Neural cell (in vitro differentiated cells): ENCODE measurements around the gene PTCH1. TPM values are rescaled to one million over a fixed set of nuclear protein-coding genes. Genes with fewer than 3 reads are reported as not detected.

Experiments used
- H2AFZ ChIP-seq: fragments of 200-600, 300-800 bp; sonication (generic), shearing (Covaris generic); 2 replicates; pipeline ENCODE4 v1.6.0; 2014; ENCODE audit warnings: low read depth, mild to moderate bottlenecking, antibody characterized with exemption, low read length, moderate library complexity
- H3F3A ChIP-seq: fragments of 200-600 bp; shearing (Covaris generic); 2 replicates; pipeline ENCODE4 v1.6.1; 2016; ENCODE audit warnings: mild to moderate bottlenecking, moderate library complexity, mixed read lengths, antibody characterized with exemption, low read length; ENCODE audit not compliant: insufficient read depth, poor library complexity, severe bottlenecking
- H3K27ac ChIP-seq: fragments of 200-600, 300-800 bp; sonication (generic), shearing (Covaris generic); 2 replicates; pipeline ENCODE4 v1.5.1; 2014; ENCODE audit warnings: mild to moderate bottlenecking, low read length, moderate library complexity
- H3K27me3 ChIP-seq: fragments of 300-800, 200-600 bp; sonication (generic), shearing (Covaris generic); 2 replicates; pipeline ENCODE4 v1.6.0; 2014; ENCODE audit warnings: mild to moderate bottlenecking, low read depth, low read length, moderate library complexity; ENCODE audit not compliant: insufficient read depth
- H3K36me3 ChIP-seq: fragments of 300-800, 200-600 bp; sonication (generic), shearing (Covaris generic); 2 replicates; pipeline ENCODE4 v1.5.1; 2014; ENCODE audit warnings: mild to moderate bottlenecking, antibody characterized with exemption, low read length, moderate library complexity; ENCODE audit not compliant: insufficient read depth
- H3K4me2 ChIP-seq: fragments of 300-800, 200-600 bp; sonication (generic), shearing (Covaris generic); 2 replicates; pipeline ENCODE4 v1.6.0; 2014; ENCODE audit warnings: mild to moderate bottlenecking, low read length
- H3K4me3 ChIP-seq: fragments of 300-800, 200-600 bp; sonication (generic), shearing (Covaris generic); 2 replicates; pipeline ENCODE4 v1.5.1; 2014; ENCODE audit warnings: mild to moderate bottlenecking, low read length, moderate library complexity
- H3K79me2 ChIP-seq: fragments of 200-600 bp; shearing (Covaris generic); replicated peaks from 2 replicates; pipeline ENCODE4 v1.6.0; 2014; ENCODE audit warnings: mild to moderate bottlenecking, low read length, moderate library complexity; ENCODE audit not compliant: insufficient read depth
- H3K9ac ChIP-seq: fragments of 300-800, 200-600 bp; sonication (generic), shearing (Covaris generic); 2 replicates; pipeline ENCODE4 v1.6.1; 2016; ENCODE audit warnings: mild to moderate bottlenecking, low read length, mixed read lengths
- H3K9me2 ChIP-seq: fragments of 200-600 bp; shearing (Covaris generic); 2 replicates; pipeline ENCODE4 v1.6.1; 2016; ENCODE audit warnings: mild to moderate bottlenecking, low read length, mixed read lengths; ENCODE audit not compliant: insufficient read depth
- H3K9me3 ChIP-seq: fragments of 200-600, 300-800 bp; sonication (generic), shearing (Covaris generic); 2 replicates; pipeline ENCODE4 v1.6.1; 2016; ENCODE audit warnings: mild to moderate bottlenecking, mixed run types, low read length, moderate library complexity, mixed read lengths
- H4K20me1 ChIP-seq: fragments of 200-600 bp; shearing (Covaris generic); 2 replicates; pipeline ENCODE4 v1.6.1; 2016; ENCODE audit warnings: mild to moderate bottlenecking, mixed run types; ENCODE audit not compliant: insufficient read depth
- EP300 ChIP-seq: fragments of 450-650 bp; conservative IDR thresholded peaks from 2 replicates; pipeline ENCODE4 v1.6.1; 2014; ENCODE audit warnings: antibody characterized with exemption, mild to moderate bottlenecking, moderate library complexity; ENCODE audit not compliant: poor library complexity, severe bottlenecking
- EZH2 ChIP-seq: fragments of 200-600, 300-800 bp; shearing (Covaris generic), sonication (generic); IDR thresholded peaks from 2 replicates; pipeline ENCODE4 v1.6.1; 2014; ENCODE audit warnings: antibody characterized with exemption, low read length, borderline replicate concordance, mild to moderate bottlenecking; ENCODE audit not compliant: insufficient read depth, poor library complexity, severe bottlenecking
- MXI1 ChIP-seq: fragments of 450-650 bp; conservative IDR thresholded peaks from 2 replicates; pipeline ENCODE4 v1.6.1; 2014; ENCODE audit warnings: antibody characterized with exemption, mild to moderate bottlenecking; ENCODE audit not compliant: poor library complexity, severe bottlenecking
- POLR2AphosphoS5 ChIP-seq: IDR thresholded peaks from 2 replicates; pipeline ENCODE4 v1.6.1; 2012
- RAD21 ChIP-seq: fragments of 450-650 bp; conservative IDR thresholded peaks from 2 replicates; pipeline ENCODE4 v1.6.1; 2014; ENCODE audit warnings: antibody characterized with exemption, mild to moderate bottlenecking, moderate library complexity
- REST ChIP-seq: IDR thresholded peaks from 2 replicates; pipeline ENCODE4 v1.6.1; 2012; ENCODE audit warnings: borderline replicate concordance
- SMC3 ChIP-seq: fragments of 450-650 bp; conservative IDR thresholded peaks from 2 replicates; pipeline ENCODE4 v1.6.1; 2014; ENCODE audit warnings: antibody characterized with exemption, mild to moderate bottlenecking, moderate library complexity; ENCODE audit not compliant: poor library complexity
- TAF1 ChIP-seq: IDR thresholded peaks from 2 replicates; pipeline ENCODE4 v1.6.1; 2012; ENCODE audit warnings: low read depth
- polyA plus RNA-seq: library from polyadenylated mRNA; depleted of rRNA; stranded (reverse); fragments of >200 nt; gene quantifications from 2 replicates; pipeline ENCODE4 v1.2.3, GENCODE V29; 2014
- TF ChIP-seq, protein P1 (sequence below): fragments of 450-650 bp; IDR thresholded peaks from 2 replicates; pipeline ENCODE4 v1.5.1; 2014; ENCODE audit warnings: antibody characterized with exemption, mild to moderate bottlenecking, moderate library complexity; ENCODE audit not compliant: poor library complexity, severe bottlenecking

The PTCH1 gene
- polyA plus RNA-seq, 1 donor from 2014 or later, result 15.6 TPM

DNA sequence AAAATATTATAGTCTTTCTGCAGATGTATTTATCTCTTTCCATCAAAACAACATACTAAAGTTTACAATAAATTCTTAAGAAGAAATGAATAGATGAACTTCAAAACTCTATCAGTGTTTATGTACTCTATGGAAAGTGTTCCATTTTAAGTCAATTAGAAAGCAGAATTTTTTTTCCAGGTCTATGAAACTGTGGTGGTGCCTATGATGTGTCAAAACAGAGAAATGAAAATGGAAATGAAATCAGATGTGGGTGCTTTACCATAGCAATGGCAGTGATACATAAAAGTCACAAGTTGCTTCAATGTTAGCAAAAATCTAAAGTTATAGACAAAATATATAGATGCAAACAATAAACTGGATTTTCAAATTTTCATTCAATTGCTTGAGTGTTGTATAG, 97.3 kb downstream of the PTCH1 start:
- Histone ChIP-seq H3K79me2 (no peaks in the 10 kb centered on the region), H2AFZ (no peak overlapping the region), H3K4me2 (no peak overlapping the region), H3K9ac (no peak overlapping the region), H4K20me1 (no peaks in the 10 kb centered on the region), H3K36me3 (no peaks in the 10 kb centered on the region), H3K9me2 (no peaks in the 10 kb centered on the region), H3K27me3 (no peaks in the 10 kb centered on the region), H3F3A (no peaks in the 10 kb centered on the region), H3K9me3 (peaks cover 7% of the 10 kb centered on the region), H3K27ac (no peak overlapping the region), H3K4me3 (no peak overlapping the region)
- TF ChIP-seq SMC3 (no peak), MXI1 (no peak), RAD21 (no peak), REST (no peak), EZH2 (no peak), TAF1 (no peak), POLR2AphosphoS5 (no peak), EP300 (no peak)
- TF ChIP-seq, protein P1, sequence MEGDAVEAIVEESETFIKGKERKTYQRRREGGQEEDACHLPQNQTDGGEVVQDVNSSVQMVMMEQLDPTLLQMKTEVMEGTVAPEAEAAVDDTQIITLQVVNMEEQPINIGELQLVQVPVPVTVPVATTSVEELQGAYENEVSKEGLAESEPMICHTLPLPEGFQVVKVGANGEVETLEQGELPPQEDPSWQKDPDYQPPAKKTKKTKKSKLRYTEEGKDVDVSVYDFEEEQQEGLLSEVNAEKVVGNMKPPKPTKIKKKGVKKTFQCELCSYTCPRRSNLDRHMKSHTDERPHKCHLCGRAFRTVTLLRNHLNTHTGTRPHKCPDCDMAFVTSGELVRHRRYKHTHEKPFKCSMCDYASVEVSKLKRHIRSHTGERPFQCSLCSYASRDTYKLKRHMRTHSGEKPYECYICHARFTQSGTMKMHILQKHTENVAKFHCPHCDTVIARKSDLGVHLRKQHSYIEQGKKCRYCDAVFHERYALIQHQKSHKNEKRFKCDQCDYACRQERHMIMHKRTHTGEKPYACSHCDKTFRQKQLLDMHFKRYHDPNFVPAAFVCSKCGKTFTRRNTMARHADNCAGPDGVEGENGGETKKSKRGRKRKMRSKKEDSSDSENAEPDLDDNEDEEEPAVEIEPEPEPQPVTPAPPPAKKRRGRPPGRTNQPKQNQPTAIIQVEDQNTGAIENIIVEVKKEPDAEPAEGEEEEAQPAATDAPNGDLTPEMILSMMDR, result no peak

DNA sequence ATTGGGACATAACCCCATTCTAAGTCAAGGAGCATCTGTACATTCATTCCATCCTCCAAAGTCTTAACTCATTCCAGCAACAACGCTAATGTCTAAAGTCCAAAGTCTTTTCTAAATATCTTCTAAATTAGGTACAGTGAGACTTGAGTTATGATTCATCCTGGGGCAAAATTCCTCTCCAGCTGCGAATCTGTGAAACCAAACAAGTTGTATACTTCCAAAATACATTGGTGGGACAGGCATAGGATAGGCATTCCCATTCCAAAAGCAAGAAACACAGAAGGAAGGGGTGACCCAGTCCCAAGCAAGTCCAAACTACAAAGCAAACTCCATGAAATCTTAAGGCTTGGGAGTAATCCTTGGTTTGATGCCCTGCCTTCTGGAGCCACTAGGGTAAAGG, 101.6 kb downstream of the PTCH1 start:
- H3K4me2 ChIP-seq, result no peak overlapping the region
- H3K36me3 ChIP-seq, result no peaks in the 10 kb centered on the region
- TF ChIP-seq SMC3, result no peak
- no peak for TF ChIP-seq RAD21
- no peak for TF ChIP-seq EP300
- TF ChIP-seq REST, result no peak
- no peak for TF ChIP-seq MXI1
- no peak for TF ChIP-seq EZH2
- TF ChIP-seq, protein P1, result no peak
- H3K79me2 ChIP-seq, result no peaks in the 10 kb centered on the region
- no peaks in the 10 kb centered on the region for H4K20me1 ChIP-seq
- H3K27me3 ChIP-seq, result no peaks in the 10 kb centered on the region
- H2AFZ ChIP-seq, result no peak overlapping the region
- no peak overlapping the region for H3K9ac ChIP-seq
- no peaks in the 10 kb centered on the region for H3F3A ChIP-seq
- H3K4me3 ChIP-seq, result no peak overlapping the region
- no peaks in the 10 kb centered on the region for H3K9me2 ChIP-seq
- H3K27ac ChIP-seq, result no peak overlapping the region
- H3K9me3 ChIP-seq, result no peaks in the 10 kb centered on the region
